HG03159 (cell line): ENCODE results near the gene PKHD1.

Source experiments
- ATAC-seq: cut with Tn5 transposase; IDR thresholded peaks from one replicate; pipeline ENCODE4 v1.9.1; 2021; ENCODE audit warnings: mild to moderate bottlenecking, moderate library complexity; ENCODE audit not compliant: unreplicated experiment

PKHD1 gene

DNA sequence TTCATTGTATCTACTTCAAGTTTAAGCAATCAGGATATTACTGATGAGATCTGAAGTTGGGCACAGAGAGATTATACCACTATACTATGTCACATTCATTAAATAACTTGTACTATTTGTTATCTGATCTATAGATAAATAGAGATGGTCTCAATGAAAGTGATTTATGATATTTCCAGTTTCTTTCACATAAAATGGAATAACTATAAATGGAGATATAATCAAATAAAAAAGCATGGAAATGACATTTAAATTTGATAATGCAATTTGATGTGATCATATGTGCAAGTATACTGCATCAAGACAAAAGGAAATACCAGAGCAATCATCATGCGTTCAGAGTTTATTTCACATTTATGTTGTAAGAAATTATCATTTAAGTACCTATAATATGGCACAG, 368.9 kb downstream of the PKHD1 start:
- ATAC-seq: no peak

GRCh38 chr6:51717477-51717876, 369.9 kb downstream of the PKHD1 start:
- ATAC-seq: no peak

DNA sequence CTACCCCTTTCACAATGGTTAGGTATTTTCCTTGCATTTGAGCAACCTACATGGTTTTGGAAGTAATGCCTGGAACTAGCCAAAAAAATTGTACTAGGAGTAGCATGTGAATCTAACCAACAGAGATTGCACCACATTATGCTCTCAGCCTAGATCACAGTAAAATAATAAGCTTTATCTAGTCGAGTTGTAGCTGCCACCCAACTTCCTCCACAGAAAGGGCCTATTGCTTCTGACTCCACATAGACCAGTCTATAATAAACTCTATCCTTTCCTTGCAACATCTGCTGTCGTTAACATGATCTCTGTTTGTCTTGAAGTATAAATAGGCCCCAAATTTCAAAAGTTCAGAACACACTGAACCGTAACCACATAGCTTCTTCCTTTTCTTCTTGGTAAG, 375.5 kb downstream of the PKHD1 start:
- no peak for ATAC-seq

DNA sequence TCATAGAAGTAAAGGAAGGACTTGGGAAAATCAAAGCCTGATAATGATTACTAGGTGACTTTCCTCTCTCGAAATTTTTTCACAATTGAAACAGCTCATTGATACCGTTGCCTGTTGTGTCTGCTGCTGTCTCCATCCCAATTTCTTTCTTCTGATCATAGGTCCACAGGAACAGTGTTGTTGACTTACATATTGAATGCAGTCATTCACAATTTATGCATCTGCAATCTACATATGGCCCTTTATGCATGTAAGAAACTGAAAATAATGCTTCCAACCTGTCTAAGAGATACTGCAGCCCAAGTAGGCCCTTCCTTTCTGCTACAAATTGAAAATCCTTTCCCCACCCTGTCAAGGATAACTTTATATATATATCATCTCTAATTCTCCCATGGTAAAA, 381.3 kb downstream of the PKHD1 start:
- no peak for ATAC-seq

- no peak for ATAC-seq
Observed at GRCh38 chr6:51704932-51705540, 382.4 kb downstream of the PKHD1 start.

- ATAC-seq: no peak
Observed at GRCh38 chr6:51702851-51703250, 384.6 kb downstream of the PKHD1 start.

GRCh38 chr6:51684603-51685002, 402.8 kb downstream of the PKHD1 start:
- ATAC-seq: no peak

DNA sequence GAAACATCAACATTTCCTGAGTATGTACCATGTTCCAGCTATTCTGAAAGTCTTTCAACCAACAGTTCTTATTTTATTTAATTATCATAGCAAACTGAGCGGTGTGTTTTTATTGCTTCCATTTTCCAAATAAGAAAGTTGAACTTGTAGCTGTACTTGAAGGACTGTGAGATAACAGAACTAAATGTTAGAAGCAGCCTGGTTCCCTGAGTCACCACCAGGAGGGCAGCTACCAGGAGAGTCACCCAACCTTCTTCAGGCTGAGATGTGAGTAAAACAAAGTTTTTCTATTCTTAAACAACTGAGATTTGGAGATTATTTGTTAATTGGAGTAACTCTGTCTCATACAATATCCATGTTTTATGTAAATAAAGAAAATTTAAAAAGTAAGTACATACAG, 403.4 kb downstream of the PKHD1 start:
- ATAC-seq: no peak

GRCh38 chr6:51678905-51679620, 408.4 kb downstream of the PKHD1 start:
- ATAC-seq: peak; percentile 77

- ATAC-seq: no peak
Observed at GRCh38 chr6:51678274-51678673, 409.1 kb downstream of the PKHD1 start.

DNA sequence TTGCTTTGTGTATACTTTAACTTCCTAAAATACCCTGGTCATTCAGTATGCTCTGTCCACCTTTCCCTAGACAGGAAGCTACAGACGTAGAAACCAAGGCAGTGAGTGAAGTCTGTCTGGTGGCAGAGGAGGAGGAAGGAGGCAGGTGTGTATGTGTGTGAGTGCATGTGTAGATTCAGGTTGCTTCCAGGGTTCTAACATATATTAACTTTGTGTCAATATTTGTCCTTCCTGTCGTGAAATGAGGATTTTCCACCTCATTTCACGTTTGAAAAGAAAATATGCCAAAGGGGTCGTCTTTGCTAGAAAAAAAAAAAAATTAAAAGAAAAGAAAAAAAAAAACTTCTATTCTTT, 411.5 kb downstream of the PKHD1 start:
- ATAC-seq: no peak

GRCh38 chr6:51675020-51675921, 412.1 kb downstream of the PKHD1 start:
- no peak for ATAC-seq

GRCh38 chr6:51663525-51663924, 423.9 kb downstream of the PKHD1 start:
- no peak for ATAC-seq

DNA sequence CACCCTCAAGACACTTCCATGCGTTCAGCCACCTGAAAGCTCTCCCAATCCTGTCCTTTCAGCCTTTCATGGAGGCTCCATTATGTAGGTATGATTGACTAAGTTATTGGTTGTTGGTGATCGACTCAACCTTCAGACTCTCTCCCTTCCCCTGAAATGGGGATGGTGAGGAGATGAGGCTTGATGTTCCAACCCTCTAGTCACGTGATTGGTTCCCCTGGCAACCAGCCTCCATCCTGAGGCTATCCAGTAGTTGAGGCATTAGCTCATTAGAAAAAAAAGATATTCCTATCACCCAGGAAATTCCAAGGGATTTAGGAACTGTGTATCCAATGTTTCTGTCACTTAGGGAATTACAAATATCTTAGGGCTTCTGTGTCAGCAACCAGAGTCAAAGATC, 426.6 kb downstream of the PKHD1 start:
- no peak for ATAC-seq

GRCh38 chr6:51657491-51657890, 429.9 kb downstream of the PKHD1 start:
- ATAC-seq: no peak

DNA sequence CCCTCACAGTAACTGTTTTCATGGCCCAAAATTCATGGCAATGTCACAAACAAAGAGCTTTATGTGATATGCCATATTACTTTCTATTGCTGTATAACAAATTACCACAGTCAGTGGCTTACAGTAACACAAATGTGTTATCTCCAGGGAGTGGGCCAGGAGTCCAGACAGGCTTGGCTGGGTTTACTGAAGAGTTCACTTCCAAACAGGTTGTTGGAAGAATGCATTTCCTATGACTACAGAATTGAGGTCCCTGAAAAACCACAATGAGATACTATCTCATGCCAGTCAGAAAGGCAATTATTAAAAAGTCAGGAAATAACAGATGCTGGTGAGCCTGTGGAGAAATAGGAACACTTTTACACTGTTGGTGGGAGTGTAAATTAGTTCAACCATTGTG, 431.9 kb downstream of the PKHD1 start:
- ATAC-seq: no peak

- no peak for ATAC-seq
Observed at GRCh38 chr6:51654647-51655046, 432.8 kb downstream of the PKHD1 start.

GRCh38 chr6:51651132-51651817, 436.1 kb downstream of the PKHD1 start:
- ATAC-seq: no peak

DNA sequence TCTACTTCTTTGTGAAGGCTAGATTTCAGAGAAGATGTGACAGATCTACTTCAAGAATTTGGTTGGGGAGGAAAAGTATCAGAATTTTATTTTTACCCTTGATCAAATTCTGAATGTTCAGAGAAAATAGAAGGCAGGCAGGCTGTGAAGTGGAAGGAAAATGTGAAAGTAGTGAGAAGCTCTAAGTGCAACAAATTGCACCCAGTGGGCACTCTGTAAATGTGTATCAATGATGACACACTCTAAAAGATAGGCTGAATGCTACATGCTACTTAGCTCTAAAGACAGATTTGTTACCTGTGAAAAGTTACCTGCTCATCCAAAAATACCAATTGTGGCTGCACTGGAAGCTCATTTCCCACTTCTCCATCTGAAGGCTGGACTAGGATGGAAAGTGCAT, 438.6 kb downstream of the PKHD1 start:
- ATAC-seq: no peak

GRCh38 chr6:51648236-51648635, 439.2 kb downstream of the PKHD1 start:
- ATAC-seq: no peak

GRCh38 chr6:51644426-51644825, 443.0 kb downstream of the PKHD1 start:
- no peak for ATAC-seq
